Activated CD8-positive, alpha-beta T cell treated with anti-CD3 and anti-CD28 coated beads, Interleukin-2, amount 10 ng/mL, durations not matched to agents 7 days and 5 days (primary cell): ENCODE measurements around the gene RASAL2. TPM values are rescaled to one million over a fixed set of nuclear protein-coding genes. Genes with fewer than 3 reads are reported as not detected.

Source experiments
- ATAC-seq: fragments of 150-1000 bp; cut with Tn5 transposase; one replicate; pipeline ENCODE4 v1.10.0; 2021; ENCODE audit warnings: moderate library complexity
- CTCF ChIA-PET: fragments of 350-600 bp; sonication (Branson Sonifier 250); formaldehyde crosslinking; loops from one replicate; lab custom pipeline; 2021; ENCODE audit warnings: antibody characterized with exemption; lab: Charles Lee
- POLR2A ChIA-PET: fragments of 350-600 bp; sonication (Branson Sonifier 250); formaldehyde crosslinking; loops from one replicate; lab custom pipeline; 2021; ENCODE audit warnings: antibody characterized with exemption; lab: Charles Lee
- DNase-seq: peaks from one replicate; pipeline ENCODE4 v3.0.0-alpha.2; 2020
- H3K27ac Mint-ChIP-seq: one replicate; pipeline ENCODE4 v1.8.0; 2021; ENCODE audit warnings: mild to moderate bottlenecking, mixed read lengths
- H3K27me3 Mint-ChIP-seq: one replicate; pipeline ENCODE4 v1.8.0; 2021; ENCODE audit warnings: low read depth, mixed read lengths
- H3K36me3 Mint-ChIP-seq: one replicate; pipeline ENCODE4 v1.8.0; 2021; ENCODE audit warnings: low read depth, mixed read lengths
- H3K4me1 Mint-ChIP-seq: one replicate; pipeline ENCODE4 v1.8.0; 2021; ENCODE audit warnings: low read depth, mixed read lengths
- H3K4me3 Mint-ChIP-seq: one replicate; pipeline ENCODE4 v1.8.0; 2021; ENCODE audit warnings: mild to moderate bottlenecking, mixed read lengths
- H3K9me3 Mint-ChIP-seq: one replicate; pipeline ENCODE4 v1.8.0; 2022; ENCODE audit warnings: mixed read lengths; ENCODE audit not compliant: insufficient read depth
- total RNA-seq, 2 experiments: library from RNA; stranded (reverse); gene quantifications; one replicate each; pipeline ENCODE4 v1.2.3, GENCODE V29; 2021

Gene RASAL2
- not detected for total RNA-seq

GRCh38 chr1:178093951-178094738 is at the start of gene RASAL2:
RASAL2 (plus strand) TSS chr1:178094104; CDS start chr1:178094493, 389 bp downstream.
- POLR2A ChIA-PET = no interaction called here
- H3K36me3 Mint-ChIP-seq = peaks cover 6% of the 10 kb centered on the region
- DNase-seq = no peak
- ATAC-seq = peak; percentile 36
- H3K4me3 Mint-ChIP-seq = peak within 1 kb of the TSS; percentile 10
- H3K9me3 Mint-ChIP-seq = no peaks in the 10 kb centered on the region
- H3K27me3 Mint-ChIP-seq = peaks cover 35% of the 10 kb centered on the region
- no peak within 1 kb of the TSS for H3K27ac Mint-ChIP-seq
- CTCF ChIA-PET = no interaction called here
- peaks cover 6% of the 10 kb centered on the region for H3K4me1 Mint-ChIP-seq

GRCh38 chr1:178046591-178047270 is 47.2 kb upstream of the RASAL2 start:
- DNase-seq (no peak), ATAC-seq (no peak)
- no peak overlapping the region for H3K4me3 Mint-ChIP-seq
- no peaks in the 10 kb centered on the region for H3K9me3 Mint-ChIP-seq
- ChIA-PET POLR2A (no interaction called here), CTCF (no interaction called here)
- no peaks in the 10 kb centered on the region for H3K4me1 Mint-ChIP-seq
- no peak overlapping the region for H3K27ac Mint-ChIP-seq
- H3K27me3 Mint-ChIP-seq = no peaks in the 10 kb centered on the region
- no peaks in the 10 kb centered on the region for H3K36me3 Mint-ChIP-seq

- DNase-seq = no peak
- Mint-ChIP-seq H3K4me1 (no peaks in the 10 kb centered on the region), H3K27ac (no peak overlapping the region), H3K9me3 (no peaks in the 10 kb centered on the region), H3K36me3 (no peaks in the 10 kb centered on the region), H3K4me3 (no peak overlapping the region), H3K27me3 (no peaks in the 10 kb centered on the region)
- POLR2A ChIA-PET = no interaction called here
- ATAC-seq = no peak
- CTCF ChIA-PET = no interaction called here
Measured at GRCh38 chr1:178047403-178048093, 46.4 kb upstream of the RASAL2 start.

GRCh38 chr1:178048426-178048825 is 45.5 kb upstream of the RASAL2 start:
- POLR2A ChIA-PET = no interaction called here

GRCh38 chr1:178048883-178049282 is 45.0 kb upstream of the RASAL2 start:
- Mint-ChIP-seq H3K4me3 (no peak overlapping the region), H3K9me3 (no peaks in the 10 kb centered on the region), H3K36me3 (no peaks in the 10 kb centered on the region), H3K4me1 (no peaks in the 10 kb centered on the region), H3K27me3 (no peaks in the 10 kb centered on the region), H3K27ac (no peak overlapping the region)
- ATAC-seq = no peak
- CTCF ChIA-PET = no interaction called here
- DNase-seq = no peak
- POLR2A ChIA-PET = no interaction called here

More at GRCh38 chr1:178048426-178048825, 45.5 kb upstream of the RASAL2 start:
- H3K4me1 Mint-ChIP-seq = no peaks in the 10 kb centered on the region
- no peak for DNase-seq
- CTCF ChIA-PET = no interaction called here
- H3K36me3 Mint-ChIP-seq = no peaks in the 10 kb centered on the region
- no peak for ATAC-seq
- no peaks in the 10 kb centered on the region for H3K9me3 Mint-ChIP-seq
- H3K27ac Mint-ChIP-seq = no peak overlapping the region
- H3K27me3 Mint-ChIP-seq = no peaks in the 10 kb centered on the region
- no peak overlapping the region for H3K4me3 Mint-ChIP-seq

GRCh38 chr1:178050084-178050483 is 43.8 kb upstream of the RASAL2 start:
- CTCF ChIA-PET = no interaction called here
- H3K27me3 Mint-ChIP-seq = no peaks in the 10 kb centered on the region

GRCh38 chr1:178051071-178051470 is 42.8 kb upstream of the RASAL2 start:
- no peaks in the 10 kb centered on the region for H3K9me3 Mint-ChIP-seq
- CTCF ChIA-PET = no interaction called here
- DNase-seq (no peak), ATAC-seq (no peak)
- H3K4me3 Mint-ChIP-seq = no peak overlapping the region
- no peaks in the 10 kb centered on the region for H3K4me1 Mint-ChIP-seq
- POLR2A ChIA-PET = no interaction called here
- H3K27me3 Mint-ChIP-seq = no peaks in the 10 kb centered on the region
- no peaks in the 10 kb centered on the region for H3K36me3 Mint-ChIP-seq
- H3K27ac Mint-ChIP-seq = no peak overlapping the region

More at GRCh38 chr1:178050084-178050483, 43.8 kb upstream of the RASAL2 start:
- POLR2A ChIA-PET = no interaction called here
- ATAC-seq (no peak), DNase-seq (no peak)
- no peaks in the 10 kb centered on the region for H3K4me1 Mint-ChIP-seq
- H3K36me3 Mint-ChIP-seq = no peaks in the 10 kb centered on the region
- no peaks in the 10 kb centered on the region for H3K9me3 Mint-ChIP-seq
- no peak overlapping the region for H3K27ac Mint-ChIP-seq
- no peak overlapping the region for H3K4me3 Mint-ChIP-seq

- DNase-seq (no peak), ATAC-seq (no peak)
- Mint-ChIP-seq H3K4me1 (no peaks in the 10 kb centered on the region), H3K9me3 (no peaks in the 10 kb centered on the region), H3K4me3 (no peak overlapping the region), H3K36me3 (no peaks in the 10 kb centered on the region), H3K27me3 (no peaks in the 10 kb centered on the region), H3K27ac (no peak overlapping the region)
- ChIA-PET POLR2A (no interaction called here), CTCF (no interaction called here)
Measured at GRCh38 chr1:178052650-178053461, 41.0 kb upstream of the RASAL2 start.

GRCh38 chr1:178055093-178055492 is 38.8 kb upstream of the RASAL2 start:
- Mint-ChIP-seq H3K36me3 (no peaks in the 10 kb centered on the region), H3K9me3 (no peaks in the 10 kb centered on the region), H3K27ac (no peak overlapping the region), H3K4me1 (no peaks in the 10 kb centered on the region), H3K4me3 (no peak overlapping the region), H3K27me3 (no peaks in the 10 kb centered on the region)
- CTCF ChIA-PET = no interaction called here
- POLR2A ChIA-PET = no interaction called here
- no peak for DNase-seq
- no peak for ATAC-seq

- Mint-ChIP-seq H3K4me1 (no peaks in the 10 kb centered on the region), H3K4me3 (no peak overlapping the region), H3K27me3 (no peaks in the 10 kb centered on the region), H3K27ac (no peak overlapping the region), H3K9me3 (no peaks in the 10 kb centered on the region), H3K36me3 (no peaks in the 10 kb centered on the region)
- CTCF ChIA-PET = no interaction called here
- no peak for DNase-seq
- ATAC-seq = no peak
- POLR2A ChIA-PET = no interaction called here
Measured at GRCh38 chr1:178055779-178056471, 38.0 kb upstream of the RASAL2 start.

- H3K27me3 Mint-ChIP-seq = no peaks in the 10 kb centered on the region
- DNase-seq = no peak
Measured at GRCh38 chr1:178057141-178057765, 36.7 kb upstream of the RASAL2 start.

More at GRCh38 chr1:178057141-178057765, 36.7 kb upstream of the RASAL2 start:
- H3K4me3 Mint-ChIP-seq = no peak overlapping the region
- ChIA-PET POLR2A (no interaction called here), CTCF (no interaction called here)
- no peak overlapping the region for H3K27ac Mint-ChIP-seq
- H3K4me1 Mint-ChIP-seq = no peaks in the 10 kb centered on the region
- no peaks in the 10 kb centered on the region for H3K9me3 Mint-ChIP-seq
- no peak for ATAC-seq
- no peaks in the 10 kb centered on the region for H3K36me3 Mint-ChIP-seq
